Ishikawa (cell line): ENCODE measurements around the gene WDR38.

Experiments used
- CEBPB ChIP-seq: IDR thresholded peaks from 2 replicates; pipeline ENCODE4 v1.6.1; 2012
- CREB1 ChIP-seq: IDR thresholded peaks from 2 replicates; pipeline ENCODE4 v1.6.1; 2012; ENCODE audit warnings: low read depth
- EGR1 ChIP-seq: IDR thresholded peaks from 2 replicates; pipeline ENCODE4 v1.6.1; 2012
- RAD21 ChIP-seq: IDR thresholded peaks from 2 replicates; pipeline ENCODE4 v1.6.1; 2012; ENCODE audit warnings: low read depth
- TAF1 ChIP-seq: IDR thresholded peaks from 2 replicates; pipeline ENCODE4 v1.6.1; 2012; ENCODE audit warnings: low read depth, mild to moderate bottlenecking
- TEAD4 ChIP-seq: IDR thresholded peaks from 2 replicates; pipeline ENCODE4 v1.6.1; 2012
- YY1 ChIP-seq: IDR thresholded peaks from 2 replicates; pipeline ENCODE4 v1.6.1; 2012; ENCODE audit warnings: low read depth
- TF ChIP-seq, protein P1 (sequence below): IDR thresholded peaks from 2 replicates; pipeline ENCODE4 v1.6.1; 2012
- TF ChIP-seq, protein P2 (sequence below): IDR thresholded peaks from 2 replicates; pipeline ENCODE4 v1.6.1; 2012; ENCODE audit warnings: low read depth, mild to moderate bottlenecking

DNA sequence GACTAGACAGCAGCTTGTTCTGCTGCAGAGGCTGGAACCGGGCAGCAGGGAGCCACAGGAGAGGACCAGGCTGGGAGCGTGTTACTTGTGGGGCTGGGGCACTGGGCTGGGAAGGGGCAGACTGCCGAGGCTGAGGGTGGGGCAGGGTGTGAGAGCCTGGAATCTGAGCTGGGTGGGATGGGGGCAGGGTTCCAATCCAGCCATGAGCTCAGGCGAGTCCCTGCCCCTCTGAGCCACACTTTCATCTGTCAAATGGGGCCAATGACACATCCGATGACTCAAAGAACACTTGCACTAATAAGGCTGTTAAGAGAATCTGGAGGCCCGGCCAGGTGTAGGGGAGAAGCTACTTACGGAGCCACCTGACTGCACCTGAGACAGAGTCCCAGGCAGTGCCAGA, 18.7 kb upstream of the WDR38 start:
- TF ChIP-seq, protein P1, sequence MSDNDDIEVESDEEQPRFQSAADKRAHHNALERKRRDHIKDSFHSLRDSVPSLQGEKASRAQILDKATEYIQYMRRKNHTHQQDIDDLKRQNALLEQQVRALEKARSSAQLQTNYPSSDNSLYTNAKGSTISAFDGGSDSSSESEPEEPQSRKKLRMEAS: no peak
- no peak for TF ChIP-seq RAD21
- TF ChIP-seq EGR1: no peak
- TF ChIP-seq CREB1: no peak
- TF ChIP-seq, protein P2, sequence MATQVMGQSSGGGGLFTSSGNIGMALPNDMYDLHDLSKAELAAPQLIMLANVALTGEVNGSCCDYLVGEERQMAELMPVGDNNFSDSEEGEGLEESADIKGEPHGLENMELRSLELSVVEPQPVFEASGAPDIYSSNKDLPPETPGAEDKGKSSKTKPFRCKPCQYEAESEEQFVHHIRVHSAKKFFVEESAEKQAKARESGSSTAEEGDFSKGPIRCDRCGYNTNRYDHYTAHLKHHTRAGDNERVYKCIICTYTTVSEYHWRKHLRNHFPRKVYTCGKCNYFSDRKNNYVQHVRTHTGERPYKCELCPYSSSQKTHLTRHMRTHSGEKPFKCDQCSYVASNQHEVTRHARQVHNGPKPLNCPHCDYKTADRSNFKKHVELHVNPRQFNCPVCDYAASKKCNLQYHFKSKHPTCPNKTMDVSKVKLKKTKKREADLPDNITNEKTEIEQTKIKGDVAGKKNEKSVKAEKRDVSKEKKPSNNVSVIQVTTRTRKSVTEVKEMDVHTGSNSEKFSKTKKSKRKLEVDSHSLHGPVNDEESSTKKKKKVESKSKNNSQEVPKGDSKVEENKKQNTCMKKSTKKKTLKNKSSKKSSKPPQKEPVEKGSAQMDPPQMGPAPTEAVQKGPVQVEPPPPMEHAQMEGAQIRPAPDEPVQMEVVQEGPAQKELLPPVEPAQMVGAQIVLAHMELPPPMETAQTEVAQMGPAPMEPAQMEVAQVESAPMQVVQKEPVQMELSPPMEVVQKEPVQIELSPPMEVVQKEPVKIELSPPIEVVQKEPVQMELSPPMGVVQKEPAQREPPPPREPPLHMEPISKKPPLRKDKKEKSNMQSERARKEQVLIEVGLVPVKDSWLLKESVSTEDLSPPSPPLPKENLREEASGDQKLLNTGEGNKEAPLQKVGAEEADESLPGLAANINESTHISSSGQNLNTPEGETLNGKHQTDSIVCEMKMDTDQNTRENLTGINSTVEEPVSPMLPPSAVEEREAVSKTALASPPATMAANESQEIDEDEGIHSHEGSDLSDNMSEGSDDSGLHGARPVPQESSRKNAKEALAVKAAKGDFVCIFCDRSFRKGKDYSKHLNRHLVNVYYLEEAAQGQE: no peak
- no peak for TF ChIP-seq TEAD4
- no peak for TF ChIP-seq CEBPB
- TF ChIP-seq YY1: no peak
- TF ChIP-seq TAF1: no peak
